Tibial nerve (tissue), 4 donors: ENCODE results near the gene URAD. TPM values are rescaled to one million over a fixed set of nuclear protein-coding genes. Genes with fewer than 3 reads are reported as not detected.

Experiments
- DNase-seq, 2 donors: peaks; one replicate each; pipeline ENCODE4 v3.0.0-alpha.2; 2019; ENCODE audit warnings: low spot score in 2 of 2
- H3K27ac ChIP-seq, 4 donors: fragments of 200-600 bp; sonication (generic) in 3 of 4; one replicate each; pipeline ENCODE4 v1.5.1; 2017 to 2019; ENCODE audit warnings: mild to moderate bottlenecking in 1 of 4
- H3K27me3 ChIP-seq, 2 donors: fragments of 200-600 bp; sonication (generic) in 1 of 2; one replicate each; pipeline versions ENCODE4 v1.5.1 to v1.6.0; 2017 to 2019
- H3K36me3 ChIP-seq, 3 donors: fragments of 200-600 bp; sonication (generic); one replicate each; pipeline ENCODE4 v1.5.1; 2018 to 2019
- H3K4me1 ChIP-seq, 4 donors: fragments of 200-600 bp; sonication (generic) in 3 of 4; one replicate each; pipeline ENCODE4 v1.5.1; 2017 to 2019
- H3K4me3 ChIP-seq, 4 donors: fragments of 200-600 bp; sonication (generic) in 3 of 4; one replicate each; pipeline ENCODE4 v1.5.1; 2017 to 2019; ENCODE audit warnings: mild to moderate bottlenecking in 1 of 4, moderate library complexity in 1 of 4
- H3K9me3 ChIP-seq, 4 donors: fragments of 200-600 bp; sonication (generic) in 3 of 4; one replicate each; pipeline ENCODE4 v1.5.1; 2017 to 2019
- EP300 ChIP-seq, 2 donors: sonication (generic); formaldehyde crosslinking; IDR thresholded peaks; one replicate each; pipeline ENCODE4 v1.6.1; 2017; ENCODE audit warnings: antibody characterized with exemption in 2 of 2, mild to moderate bottlenecking in 1 of 2
- POLR2A ChIP-seq, 2 donors: fragments of 450-650 bp; IDR thresholded peaks; one replicate each; pipeline ENCODE4 v1.6.1; 2017; ENCODE audit warnings: antibody characterized with exemption in 2 of 2, mild to moderate bottlenecking in 2 of 2, moderate library complexity in 2 of 2
- WGBS, 2 donors: methylation state at CpG; one replicate each; pipeline ENCODE4 v1.1.5; 2018; 5-methylcytosine and 5-hydroxymethylcytosine counted together
- total RNA-seq, 4 donors: library from RNA; depleted of rRNA; stranded (reverse); fragments of >200 nt; gene quantifications; one replicate each; pipeline ENCODE4 v1.1.0, GENCODE V29; 2016
- TF ChIP-seq, protein P1 (sequence below), 5 experiments: fragments of 200-600 bp in 3 of 5; fragments of 450-650 bp in 2 of 5; sonication (generic) in 3 of 5; IDR thresholded peaks; one replicate each; pipeline ENCODE4 v1.5.1; 2016 to 2019; ENCODE audit warnings: antibody characterized with exemption in 5 of 5, mild to moderate bottlenecking in 3 of 5, moderate library complexity in 2 of 5

Gene URAD
- total RNA-seq, 4 donors from 2014 or later: not detected

GRCh38 chr13:28022848-28023518 is 34.5 kb upstream of the URAD start:
- no peak for DNase-seq
- Histone ChIP-seq H3K27ac (no peak overlapping the region), H3K9me3 (no peaks in the 10 kb centered on the region), H3K27me3 (no peaks in the 10 kb centered on the region), H3K36me3 (no peaks in the 10 kb centered on the region), H3K4me3 (no peak overlapping the region), H3K4me1 (peaks cover 0 to 14% (median 0%) of the 10 kb centered on the region in 4 donors)
- WGBS, 2 donors: 25 to 34% methylated on average over 9 of the region's 9 CpGs
- TF ChIP-seq EP300 (IDR thresholded peaks at IDR 0.05): no peak
- TF ChIP-seq, protein P1, sequence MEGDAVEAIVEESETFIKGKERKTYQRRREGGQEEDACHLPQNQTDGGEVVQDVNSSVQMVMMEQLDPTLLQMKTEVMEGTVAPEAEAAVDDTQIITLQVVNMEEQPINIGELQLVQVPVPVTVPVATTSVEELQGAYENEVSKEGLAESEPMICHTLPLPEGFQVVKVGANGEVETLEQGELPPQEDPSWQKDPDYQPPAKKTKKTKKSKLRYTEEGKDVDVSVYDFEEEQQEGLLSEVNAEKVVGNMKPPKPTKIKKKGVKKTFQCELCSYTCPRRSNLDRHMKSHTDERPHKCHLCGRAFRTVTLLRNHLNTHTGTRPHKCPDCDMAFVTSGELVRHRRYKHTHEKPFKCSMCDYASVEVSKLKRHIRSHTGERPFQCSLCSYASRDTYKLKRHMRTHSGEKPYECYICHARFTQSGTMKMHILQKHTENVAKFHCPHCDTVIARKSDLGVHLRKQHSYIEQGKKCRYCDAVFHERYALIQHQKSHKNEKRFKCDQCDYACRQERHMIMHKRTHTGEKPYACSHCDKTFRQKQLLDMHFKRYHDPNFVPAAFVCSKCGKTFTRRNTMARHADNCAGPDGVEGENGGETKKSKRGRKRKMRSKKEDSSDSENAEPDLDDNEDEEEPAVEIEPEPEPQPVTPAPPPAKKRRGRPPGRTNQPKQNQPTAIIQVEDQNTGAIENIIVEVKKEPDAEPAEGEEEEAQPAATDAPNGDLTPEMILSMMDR (IDR thresholded peaks at IDR 0.05): no peak
- no peak for TF ChIP-seq POLR2A (IDR thresholded peaks at IDR 0.05)

DNA sequence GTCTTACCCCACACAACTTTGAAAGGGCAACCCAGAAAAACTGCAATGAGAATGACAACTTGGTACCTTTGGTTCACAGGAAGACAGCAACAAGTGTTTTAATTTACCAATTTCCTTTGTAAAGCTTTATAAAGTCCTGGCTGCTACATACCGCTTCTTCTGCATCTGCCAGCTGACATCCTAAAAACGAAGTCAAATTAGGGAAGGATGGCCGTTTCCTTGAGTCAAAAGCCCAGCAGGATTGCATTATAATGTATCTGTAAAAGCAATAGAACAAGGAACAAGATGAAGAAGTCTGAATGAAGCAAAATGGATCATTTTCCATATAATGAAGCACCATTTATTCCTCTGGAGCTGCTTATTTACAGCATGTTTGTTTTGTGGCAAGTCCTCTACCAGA is 25.8 kb upstream of the URAD start:
- Histone ChIP-seq H3K4me3 (no peak overlapping the region), H3K36me3 (no peaks in the 10 kb centered on the region), H3K9me3 (no peaks in the 10 kb centered on the region), H3K4me1 (no peaks in the 10 kb centered on the region), H3K27ac (no peak overlapping the region), H3K27me3 (peaks cover 0 to 16% of the 10 kb centered on the region in 2 donors)
- DNase-seq: no peak
- TF ChIP-seq, protein P1 (IDR thresholded peaks at IDR 0.05): no peak
- TF ChIP-seq EP300 (IDR thresholded peaks at IDR 0.05) (no peak), POLR2A (IDR thresholded peaks at IDR 0.05) (no peak)
- 34 to 43% methylated on average over 3 of the region's 3 CpGs for WGBS, 2 donors

- H3K4me3 ChIP-seq: no peak overlapping the region
- peaks cover 0 to 16% of the 10 kb centered on the region in 2 donors for H3K27me3 ChIP-seq
- no peaks in the 10 kb centered on the region for H3K36me3 ChIP-seq
- H3K27ac ChIP-seq: no peak overlapping the region
- no peaks in the 10 kb centered on the region for H3K9me3 ChIP-seq
- TF ChIP-seq, protein P1 (IDR thresholded peaks at IDR 0.05): no peak
- TF ChIP-seq EP300 (IDR thresholded peaks at IDR 0.05): no peak
- H3K4me1 ChIP-seq: no peaks in the 10 kb centered on the region
- whole genome bisulfite sequencing, 2 donors: 89 to 94% methylated on average over 1 of the region's 1 CpG
- DNase-seq: no peak
These were observed 25.0 kb upstream of the URAD start for GRCh38 chr13:28013482-28013881.

DNA sequence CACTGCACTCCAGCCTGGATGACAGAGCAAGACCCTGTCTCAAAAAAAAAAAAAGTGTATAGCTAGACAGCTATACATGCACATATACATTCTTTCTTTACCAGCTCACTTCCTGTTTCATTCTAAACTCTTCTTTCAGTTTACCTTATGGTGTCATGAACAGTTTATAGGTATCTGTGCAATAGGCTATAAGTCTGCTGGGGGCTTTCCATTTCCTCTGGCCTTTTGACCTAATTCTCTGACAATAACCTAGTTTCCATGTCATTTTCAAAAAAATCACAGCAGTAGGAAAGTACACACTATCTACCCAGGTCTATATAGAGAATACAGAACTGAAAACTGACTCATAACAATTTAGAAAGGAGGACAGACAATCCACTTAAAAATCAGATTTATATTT is 24.4 kb upstream of the URAD start:
- no peak for DNase-seq
- Histone ChIP-seq H3K4me1 (no peaks in the 10 kb centered on the region), H3K4me3 (no peak overlapping the region), H3K9me3 (no peaks in the 10 kb centered on the region), H3K36me3 (no peaks in the 10 kb centered on the region), H3K27ac (no peak overlapping the region), H3K27me3 (peaks cover 0 to 16% of the 10 kb centered on the region in 2 donors)
- TF ChIP-seq EP300 (IDR thresholded peaks at IDR 0.05): no peak
- TF ChIP-seq, protein P1 (IDR thresholded peaks at IDR 0.05): no peak
- TF ChIP-seq POLR2A (IDR thresholded peaks at IDR 0.05): no peak

GRCh38 chr13:28012383-28012782 is 23.9 kb upstream of the URAD start:
- TF ChIP-seq EP300 (IDR thresholded peaks at IDR 0.05): no peak
- no peak for TF ChIP-seq POLR2A (IDR thresholded peaks at IDR 0.05)
- TF ChIP-seq, protein P1 (IDR thresholded peaks at IDR 0.05): no peak
- no peaks in the 10 kb centered on the region for H3K4me1 ChIP-seq
- H3K36me3 ChIP-seq: no peaks in the 10 kb centered on the region
- H3K27me3 ChIP-seq: peaks cover 0 to 16% of the 10 kb centered on the region in 2 donors
- no peaks in the 10 kb centered on the region for H3K9me3 ChIP-seq
- H3K4me3 ChIP-seq: no peak overlapping the region
- H3K27ac ChIP-seq: no peak overlapping the region
- WGBS, 2 donors: 83 to 84% methylated on average over 4 of the region's 4 CpGs
- no peak for DNase-seq
